Neural cell (in vitro differentiated cells): Measurements from ENCODE around the gene CCDC126. TPM values are rescaled to one million over a fixed set of nuclear protein-coding genes. Genes with fewer than 3 reads are reported as not detected.

Experiments
- H2AFZ ChIP-seq: fragments of 200-600, 300-800 bp; sonication (generic), shearing (Covaris generic); 2 replicates; pipeline ENCODE4 v1.6.0; 2014; ENCODE audit warnings: low read depth, mild to moderate bottlenecking, antibody characterized with exemption, low read length, moderate library complexity
- H3F3A ChIP-seq: fragments of 200-600 bp; shearing (Covaris generic); 2 replicates; pipeline ENCODE4 v1.6.1; 2016; ENCODE audit warnings: mild to moderate bottlenecking, moderate library complexity, mixed read lengths, antibody characterized with exemption, low read length; ENCODE audit not compliant: insufficient read depth, poor library complexity, severe bottlenecking
- H3K27ac ChIP-seq: fragments of 200-600, 300-800 bp; sonication (generic), shearing (Covaris generic); 2 replicates; pipeline ENCODE4 v1.5.1; 2014; ENCODE audit warnings: mild to moderate bottlenecking, low read length, moderate library complexity
- H3K27me3 ChIP-seq: fragments of 300-800, 200-600 bp; sonication (generic), shearing (Covaris generic); 2 replicates; pipeline ENCODE4 v1.6.0; 2014; ENCODE audit warnings: mild to moderate bottlenecking, low read depth, low read length, moderate library complexity; ENCODE audit not compliant: insufficient read depth
- H3K36me3 ChIP-seq: fragments of 300-800, 200-600 bp; sonication (generic), shearing (Covaris generic); 2 replicates; pipeline ENCODE4 v1.5.1; 2014; ENCODE audit warnings: mild to moderate bottlenecking, antibody characterized with exemption, low read length, moderate library complexity; ENCODE audit not compliant: insufficient read depth
- H3K4me2 ChIP-seq: fragments of 300-800, 200-600 bp; sonication (generic), shearing (Covaris generic); 2 replicates; pipeline ENCODE4 v1.6.0; 2014; ENCODE audit warnings: mild to moderate bottlenecking, low read length
- H3K4me3 ChIP-seq: fragments of 300-800, 200-600 bp; sonication (generic), shearing (Covaris generic); 2 replicates; pipeline ENCODE4 v1.5.1; 2014; ENCODE audit warnings: mild to moderate bottlenecking, low read length, moderate library complexity
- H3K79me2 ChIP-seq: fragments of 200-600 bp; shearing (Covaris generic); replicated peaks from 2 replicates; pipeline ENCODE4 v1.6.0; 2014; ENCODE audit warnings: mild to moderate bottlenecking, low read length, moderate library complexity; ENCODE audit not compliant: insufficient read depth
- H3K9ac ChIP-seq: fragments of 300-800, 200-600 bp; sonication (generic), shearing (Covaris generic); 2 replicates; pipeline ENCODE4 v1.6.1; 2016; ENCODE audit warnings: mild to moderate bottlenecking, low read length, mixed read lengths
- H3K9me2 ChIP-seq: fragments of 200-600 bp; shearing (Covaris generic); 2 replicates; pipeline ENCODE4 v1.6.1; 2016; ENCODE audit warnings: mild to moderate bottlenecking, low read length, mixed read lengths; ENCODE audit not compliant: insufficient read depth
- H3K9me3 ChIP-seq: fragments of 200-600, 300-800 bp; sonication (generic), shearing (Covaris generic); 2 replicates; pipeline ENCODE4 v1.6.1; 2016; ENCODE audit warnings: mild to moderate bottlenecking, mixed run types, low read length, moderate library complexity, mixed read lengths
- H4K20me1 ChIP-seq: fragments of 200-600 bp; shearing (Covaris generic); 2 replicates; pipeline ENCODE4 v1.6.1; 2016; ENCODE audit warnings: mild to moderate bottlenecking, mixed run types; ENCODE audit not compliant: insufficient read depth
- CTCF ChIP-seq: fragments of 450-650 bp; IDR thresholded peaks from 2 replicates; pipeline ENCODE4 v1.5.1; 2014; ENCODE audit warnings: antibody characterized with exemption, mild to moderate bottlenecking, moderate library complexity; ENCODE audit not compliant: poor library complexity, severe bottlenecking
- EP300 ChIP-seq: fragments of 450-650 bp; conservative IDR thresholded peaks from 2 replicates; pipeline ENCODE4 v1.6.1; 2014; ENCODE audit warnings: antibody characterized with exemption, mild to moderate bottlenecking, moderate library complexity; ENCODE audit not compliant: poor library complexity, severe bottlenecking
- EZH2 ChIP-seq: fragments of 200-600, 300-800 bp; shearing (Covaris generic), sonication (generic); IDR thresholded peaks from 2 replicates; pipeline ENCODE4 v1.6.1; 2014; ENCODE audit warnings: antibody characterized with exemption, low read length, borderline replicate concordance, mild to moderate bottlenecking; ENCODE audit not compliant: insufficient read depth, poor library complexity, severe bottlenecking
- MXI1 ChIP-seq: fragments of 450-650 bp; conservative IDR thresholded peaks from 2 replicates; pipeline ENCODE4 v1.6.1; 2014; ENCODE audit warnings: antibody characterized with exemption, mild to moderate bottlenecking; ENCODE audit not compliant: poor library complexity, severe bottlenecking
- POLR2AphosphoS5 ChIP-seq: IDR thresholded peaks from 2 replicates; pipeline ENCODE4 v1.6.1; 2012
- RAD21 ChIP-seq: fragments of 450-650 bp; conservative IDR thresholded peaks from 2 replicates; pipeline ENCODE4 v1.6.1; 2014; ENCODE audit warnings: antibody characterized with exemption, mild to moderate bottlenecking, moderate library complexity
- REST ChIP-seq: IDR thresholded peaks from 2 replicates; pipeline ENCODE4 v1.6.1; 2012; ENCODE audit warnings: borderline replicate concordance
- SMC3 ChIP-seq: fragments of 450-650 bp; conservative IDR thresholded peaks from 2 replicates; pipeline ENCODE4 v1.6.1; 2014; ENCODE audit warnings: antibody characterized with exemption, mild to moderate bottlenecking, moderate library complexity; ENCODE audit not compliant: poor library complexity
- TAF1 ChIP-seq: IDR thresholded peaks from 2 replicates; pipeline ENCODE4 v1.6.1; 2012; ENCODE audit warnings: low read depth
- polyA plus RNA-seq: library from polyadenylated mRNA; depleted of rRNA; stranded (reverse); fragments of >200 nt; gene quantifications from 2 replicates; pipeline ENCODE4 v1.2.3, GENCODE V29; 2014

CCDC126 gene
- polyA plus RNA-seq, 1 donor from 2014 or later = 28.0 TPM

DNA sequence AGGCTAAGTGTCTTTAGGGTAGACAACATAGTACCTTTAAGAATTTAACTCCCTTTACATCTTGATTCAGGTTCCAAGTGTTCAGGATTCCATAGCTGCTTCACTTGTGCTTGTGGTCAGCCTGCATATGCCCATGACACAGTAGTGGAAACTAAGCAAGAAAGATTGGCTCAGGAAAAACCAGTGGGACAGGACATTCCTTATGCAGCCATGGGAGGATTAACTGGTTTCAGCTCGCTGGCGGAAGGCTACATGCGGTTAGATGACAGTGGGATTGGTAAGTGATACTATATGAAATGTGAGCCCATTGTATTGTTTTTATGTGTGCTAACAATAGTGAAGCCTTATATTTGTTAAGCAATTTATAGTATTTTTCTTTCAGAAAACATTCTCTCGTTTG, 94.1 kb downstream of the CCDC126 start:
- Histone ChIP-seq H3K4me2 (no peak overlapping the region), H3K79me2 (no peaks in the 10 kb centered on the region), H3K36me3 (peaks cover 5% of the 10 kb centered on the region), H4K20me1 (no peaks in the 10 kb centered on the region), H3F3A (no peaks in the 10 kb centered on the region), H3K27ac (no peak overlapping the region), H3K27me3 (no peaks in the 10 kb centered on the region), H3K9me2 (no peaks in the 10 kb centered on the region), H3K4me3 (no peak overlapping the region), H3K9ac (no peak overlapping the region), H3K9me3 (no peaks in the 10 kb centered on the region), H2AFZ (no peak overlapping the region)
- TF ChIP-seq EP300 (no peak), POLR2AphosphoS5 (no peak), EZH2 (no peak), MXI1 (no peak), SMC3 (no peak), RAD21 (no peak), REST (no peak), TAF1 (no peak), CTCF (no peak)

- H3K4me2 ChIP-seq = no peak overlapping the region
- no peak overlapping the region for H3K27ac ChIP-seq
- no peak overlapping the region for H3K9ac ChIP-seq
- H3K36me3 ChIP-seq = peaks cover 5% of the 10 kb centered on the region
- no peak for TF ChIP-seq EP300
- no peak for TF ChIP-seq MXI1
- no peak for TF ChIP-seq CTCF
- no peak for TF ChIP-seq SMC3
- no peak for TF ChIP-seq RAD21
- no peak for TF ChIP-seq REST
- H3K9me3 ChIP-seq = no peaks in the 10 kb centered on the region
- H3K9me2 ChIP-seq = no peaks in the 10 kb centered on the region
- no peak overlapping the region for H2AFZ ChIP-seq
- H4K20me1 ChIP-seq = no peaks in the 10 kb centered on the region
- H3K79me2 ChIP-seq = no peaks in the 10 kb centered on the region
- H3K27me3 ChIP-seq = no peaks in the 10 kb centered on the region
- no peak overlapping the region for H3K4me3 ChIP-seq
- H3F3A ChIP-seq = no peaks in the 10 kb centered on the region
Measured at GRCh38 chr7:23693224-23693623, 96.0 kb downstream of the CCDC126 start.
